ENCODE data around the gene SH2D1A. TPM values are rescaled to one million over a fixed set of nuclear protein-coding genes. Genes with fewer than 3 reads are reported as not detected.

SH2D1A gene
- total and polyA plus RNA-seq, 2 experiments from 2014 or later: not detected

- 38 to 39% methylated on average over 3 to 5 of the region's 5 CpGs for WGBS, 2 experiments (ENCODE audit: low coverage in 1 of 2, low lambda C conversion rate in 2 of 2, missing lambda C conversion rate in 2 of 2)
- no peak for DNase-seq
- Histone ChIP-seq H3F3A (ENCODE audit: insufficient read depth) (no peaks in the 10 kb centered on the region), H3K4me2 (ENCODE audit: unreplicated experiment) (no peak overlapping the region), H3K27me3 (replicated peaks; ENCODE audit: insufficient read depth) (no peaks in the 10 kb centered on the region), H4K20me1 (ENCODE audit: insufficient read depth) (no peaks in the 10 kb centered on the region), H3K4me1 (ENCODE audit: insufficient read depth) (no peaks in the 10 kb centered on the region), H3K9ac (no peak overlapping the region), H3K27ac (no peak overlapping the region), H3K9me3 (ENCODE audit: low read depth) (no peaks in the 10 kb centered on the region), H3K36me3 (ENCODE audit: low read depth) (no peaks in the 10 kb centered on the region), H3K4me3 (no peak overlapping the region), H3K9me2 (ENCODE audit: insufficient read depth) (no peaks in the 10 kb centered on the region), H3K79me2 (ENCODE audit: insufficient read depth) (no peaks in the 10 kb centered on the region), H2AFZ (no peak overlapping the region)
- in situ Hi-C loops (cut with MboI): no loop called here
- TF ChIP-seq EZH2 (IDR thresholded peaks at IDR 0.05; ENCODE audit: insufficient read depth, poor library complexity, severe bottlenecking) (no peak), EZH2phosphoT487 (IDR thresholded peaks at IDR 0.05; ENCODE audit: insufficient read depth, low read depth) (no peak)
Observed at GRCh38 chrX:124348182-124348581, 1.8 kb downstream of the SH2D1A start.

GRCh38 chrX:124348885-124349453, 2.6 kb downstream of the SH2D1A start:
- in situ Hi-C loops (cut with MboI): no loop called here

GRCh38 chrX:124354648-124355047, 8.3 kb downstream of the SH2D1A start:
- H3K9me3 ChIP-seq (ENCODE audit: low read depth): no peaks in the 10 kb centered on the region
- no peak overlapping the region for H2AFZ ChIP-seq
- no peak overlapping the region for H3K4me2 ChIP-seq (ENCODE audit: unreplicated experiment)
- WGBS, 2 experiments (ENCODE audit: low coverage in 1 of 2, low lambda C conversion rate in 2 of 2, missing lambda C conversion rate in 2 of 2): 34 to 43% methylated on average over 2 of the region's 2 CpGs
- no peaks in the 10 kb centered on the region for H3F3A ChIP-seq (ENCODE audit: insufficient read depth)
- no peaks in the 10 kb centered on the region for H3K79me2 ChIP-seq (ENCODE audit: insufficient read depth)
- no peak overlapping the region for H3K27ac ChIP-seq
- H3K9me2 ChIP-seq (ENCODE audit: insufficient read depth): no peaks in the 10 kb centered on the region
- H3K27me3 ChIP-seq (replicated peaks; ENCODE audit: insufficient read depth): no peaks in the 10 kb centered on the region
- TF ChIP-seq EZH2phosphoT487 (IDR thresholded peaks at IDR 0.05; ENCODE audit: insufficient read depth, low read depth) (no peak), EZH2 (IDR thresholded peaks at IDR 0.05; ENCODE audit: insufficient read depth, poor library complexity, severe bottlenecking) (no peak)
- H4K20me1 ChIP-seq (ENCODE audit: insufficient read depth): no peaks in the 10 kb centered on the region
- in situ Hi-C loops (cut with MboI): no loop called here
- no peaks in the 10 kb centered on the region for H3K4me1 ChIP-seq (ENCODE audit: insufficient read depth)
- H3K4me3 ChIP-seq: no peak overlapping the region
- H3K9ac ChIP-seq: no peak overlapping the region
- no peak for DNase-seq
- H3K36me3 ChIP-seq (ENCODE audit: low read depth): no peaks in the 10 kb centered on the region

More at GRCh38 chrX:124348885-124349453, 2.6 kb downstream of the SH2D1A start:
- H3K4me3 ChIP-seq: no peak overlapping the region
- no peak overlapping the region for H3K4me2 ChIP-seq (ENCODE audit: unreplicated experiment)
- H3K79me2 ChIP-seq (ENCODE audit: insufficient read depth): no peaks in the 10 kb centered on the region
- H3K9me2 ChIP-seq (ENCODE audit: insufficient read depth): no peaks in the 10 kb centered on the region
- H3K27ac ChIP-seq: no peak overlapping the region
- H3K9ac ChIP-seq: no peak overlapping the region
- no peaks in the 10 kb centered on the region for H4K20me1 ChIP-seq (ENCODE audit: insufficient read depth)
- TF ChIP-seq EZH2 (IDR thresholded peaks at IDR 0.05; ENCODE audit: insufficient read depth, poor library complexity, severe bottlenecking) (no peak), EZH2phosphoT487 (IDR thresholded peaks at IDR 0.05; ENCODE audit: insufficient read depth, low read depth) (no peak)
- H3K36me3 ChIP-seq (ENCODE audit: low read depth): no peaks in the 10 kb centered on the region
- H3F3A ChIP-seq (ENCODE audit: insufficient read depth): no peaks in the 10 kb centered on the region
- no peaks in the 10 kb centered on the region for H3K4me1 ChIP-seq (ENCODE audit: insufficient read depth)
- DNase-seq: no peak
- H3K27me3 ChIP-seq (replicated peaks; ENCODE audit: insufficient read depth): no peaks in the 10 kb centered on the region
- H3K9me3 ChIP-seq (ENCODE audit: low read depth): no peaks in the 10 kb centered on the region
- no peak overlapping the region for H2AFZ ChIP-seq
- WGBS, 2 experiments (ENCODE audit: low coverage in 1 of 2, low lambda C conversion rate in 2 of 2, missing lambda C conversion rate in 2 of 2): 88 to 96% methylated on average over 6 of the region's 6 CpGs

GRCh38 chrX:124358800-124359383, 12.5 kb downstream of the SH2D1A start:
- Histone ChIP-seq H3K4me2 (ENCODE audit: unreplicated experiment) (no peak overlapping the region), H3K27ac (no peak overlapping the region), H3K4me3 (no peak overlapping the region), H4K20me1 (ENCODE audit: insufficient read depth) (no peaks in the 10 kb centered on the region), H2AFZ (no peak overlapping the region), H3F3A (ENCODE audit: insufficient read depth) (no peaks in the 10 kb centered on the region), H3K9me2 (ENCODE audit: insufficient read depth) (no peaks in the 10 kb centered on the region), H3K79me2 (ENCODE audit: insufficient read depth) (no peaks in the 10 kb centered on the region), H3K9me3 (ENCODE audit: low read depth) (no peaks in the 10 kb centered on the region), H3K36me3 (ENCODE audit: low read depth) (no peaks in the 10 kb centered on the region), H3K27me3 (replicated peaks; ENCODE audit: insufficient read depth) (no peaks in the 10 kb centered on the region), H3K4me1 (ENCODE audit: insufficient read depth) (no peaks in the 10 kb centered on the region), H3K9ac (no peak overlapping the region)
- TF ChIP-seq EZH2phosphoT487 (IDR thresholded peaks at IDR 0.05; ENCODE audit: insufficient read depth, low read depth) (no peak), EZH2 (IDR thresholded peaks at IDR 0.05; ENCODE audit: insufficient read depth, poor library complexity, severe bottlenecking) (no peak)
- WGBS, 2 experiments (ENCODE audit: low coverage in 1 of 2, low lambda C conversion rate in 2 of 2, missing lambda C conversion rate in 2 of 2): 48 to 53% methylated on average over 3 of the region's 3 CpGs
- no peak for DNase-seq
- in situ Hi-C loops (cut with MboI): no loop called here

Data from GM23248 (cell line).